Neural cell (in vitro differentiated cells): ENCODE data around the gene ITIH4. TPM values are rescaled to one million over a fixed set of nuclear protein-coding genes. Genes with fewer than 3 reads are reported as not detected.

Source experiments
- H2AFZ ChIP-seq: fragments of 200-600, 300-800 bp; sonication (generic), shearing (Covaris generic); 2 replicates; pipeline ENCODE4 v1.6.0; 2014; ENCODE audit warnings: low read depth, mild to moderate bottlenecking, antibody characterized with exemption, low read length, moderate library complexity
- H3F3A ChIP-seq: fragments of 200-600 bp; shearing (Covaris generic); 2 replicates; pipeline ENCODE4 v1.6.1; 2016; ENCODE audit warnings: mild to moderate bottlenecking, moderate library complexity, mixed read lengths, antibody characterized with exemption, low read length; ENCODE audit not compliant: insufficient read depth, poor library complexity, severe bottlenecking
- H3K27ac ChIP-seq: fragments of 200-600, 300-800 bp; sonication (generic), shearing (Covaris generic); 2 replicates; pipeline ENCODE4 v1.5.1; 2014; ENCODE audit warnings: mild to moderate bottlenecking, low read length, moderate library complexity
- H3K27me3 ChIP-seq: fragments of 300-800, 200-600 bp; sonication (generic), shearing (Covaris generic); 2 replicates; pipeline ENCODE4 v1.6.0; 2014; ENCODE audit warnings: mild to moderate bottlenecking, low read depth, low read length, moderate library complexity; ENCODE audit not compliant: insufficient read depth
- H3K36me3 ChIP-seq: fragments of 300-800, 200-600 bp; sonication (generic), shearing (Covaris generic); 2 replicates; pipeline ENCODE4 v1.5.1; 2014; ENCODE audit warnings: mild to moderate bottlenecking, antibody characterized with exemption, low read length, moderate library complexity; ENCODE audit not compliant: insufficient read depth
- H3K4me2 ChIP-seq: fragments of 300-800, 200-600 bp; sonication (generic), shearing (Covaris generic); 2 replicates; pipeline ENCODE4 v1.6.0; 2014; ENCODE audit warnings: mild to moderate bottlenecking, low read length
- H3K4me3 ChIP-seq: fragments of 300-800, 200-600 bp; sonication (generic), shearing (Covaris generic); 2 replicates; pipeline ENCODE4 v1.5.1; 2014; ENCODE audit warnings: mild to moderate bottlenecking, low read length, moderate library complexity
- H3K79me2 ChIP-seq: fragments of 200-600 bp; shearing (Covaris generic); replicated peaks from 2 replicates; pipeline ENCODE4 v1.6.0; 2014; ENCODE audit warnings: mild to moderate bottlenecking, low read length, moderate library complexity; ENCODE audit not compliant: insufficient read depth
- H3K9ac ChIP-seq: fragments of 300-800, 200-600 bp; sonication (generic), shearing (Covaris generic); 2 replicates; pipeline ENCODE4 v1.6.1; 2016; ENCODE audit warnings: mild to moderate bottlenecking, low read length, mixed read lengths
- H3K9me2 ChIP-seq: fragments of 200-600 bp; shearing (Covaris generic); 2 replicates; pipeline ENCODE4 v1.6.1; 2016; ENCODE audit warnings: mild to moderate bottlenecking, low read length, mixed read lengths; ENCODE audit not compliant: insufficient read depth
- H3K9me3 ChIP-seq: fragments of 200-600, 300-800 bp; sonication (generic), shearing (Covaris generic); 2 replicates; pipeline ENCODE4 v1.6.1; 2016; ENCODE audit warnings: mild to moderate bottlenecking, mixed run types, low read length, moderate library complexity, mixed read lengths
- H4K20me1 ChIP-seq: fragments of 200-600 bp; shearing (Covaris generic); 2 replicates; pipeline ENCODE4 v1.6.1; 2016; ENCODE audit warnings: mild to moderate bottlenecking, mixed run types; ENCODE audit not compliant: insufficient read depth
- EP300 ChIP-seq: fragments of 450-650 bp; conservative IDR thresholded peaks from 2 replicates; pipeline ENCODE4 v1.6.1; 2014; ENCODE audit warnings: antibody characterized with exemption, mild to moderate bottlenecking, moderate library complexity; ENCODE audit not compliant: poor library complexity, severe bottlenecking
- EZH2 ChIP-seq: fragments of 200-600, 300-800 bp; shearing (Covaris generic), sonication (generic); IDR thresholded peaks from 2 replicates; pipeline ENCODE4 v1.6.1; 2014; ENCODE audit warnings: antibody characterized with exemption, low read length, borderline replicate concordance, mild to moderate bottlenecking; ENCODE audit not compliant: insufficient read depth, poor library complexity, severe bottlenecking
- MXI1 ChIP-seq: fragments of 450-650 bp; conservative IDR thresholded peaks from 2 replicates; pipeline ENCODE4 v1.6.1; 2014; ENCODE audit warnings: antibody characterized with exemption, mild to moderate bottlenecking; ENCODE audit not compliant: poor library complexity, severe bottlenecking
- POLR2AphosphoS5 ChIP-seq: IDR thresholded peaks from 2 replicates; pipeline ENCODE4 v1.6.1; 2012
- RAD21 ChIP-seq: fragments of 450-650 bp; conservative IDR thresholded peaks from 2 replicates; pipeline ENCODE4 v1.6.1; 2014; ENCODE audit warnings: antibody characterized with exemption, mild to moderate bottlenecking, moderate library complexity
- REST ChIP-seq: IDR thresholded peaks from 2 replicates; pipeline ENCODE4 v1.6.1; 2012; ENCODE audit warnings: borderline replicate concordance
- TAF1 ChIP-seq: IDR thresholded peaks from 2 replicates; pipeline ENCODE4 v1.6.1; 2012; ENCODE audit warnings: low read depth
- polyA plus RNA-seq: library from polyadenylated mRNA; depleted of rRNA; stranded (reverse); fragments of >200 nt; gene quantifications from 2 replicates; pipeline ENCODE4 v1.2.3, GENCODE V29; 2014
- TF ChIP-seq, protein P1 (sequence below): fragments of 450-650 bp; IDR thresholded peaks from 2 replicates; pipeline ENCODE4 v1.5.1; 2014; ENCODE audit warnings: antibody characterized with exemption, mild to moderate bottlenecking, moderate library complexity; ENCODE audit not compliant: poor library complexity, severe bottlenecking

ITIH4 gene
- polyA plus RNA-seq, 1 donor from 2014 or later = 16.3 TPM

DNA sequence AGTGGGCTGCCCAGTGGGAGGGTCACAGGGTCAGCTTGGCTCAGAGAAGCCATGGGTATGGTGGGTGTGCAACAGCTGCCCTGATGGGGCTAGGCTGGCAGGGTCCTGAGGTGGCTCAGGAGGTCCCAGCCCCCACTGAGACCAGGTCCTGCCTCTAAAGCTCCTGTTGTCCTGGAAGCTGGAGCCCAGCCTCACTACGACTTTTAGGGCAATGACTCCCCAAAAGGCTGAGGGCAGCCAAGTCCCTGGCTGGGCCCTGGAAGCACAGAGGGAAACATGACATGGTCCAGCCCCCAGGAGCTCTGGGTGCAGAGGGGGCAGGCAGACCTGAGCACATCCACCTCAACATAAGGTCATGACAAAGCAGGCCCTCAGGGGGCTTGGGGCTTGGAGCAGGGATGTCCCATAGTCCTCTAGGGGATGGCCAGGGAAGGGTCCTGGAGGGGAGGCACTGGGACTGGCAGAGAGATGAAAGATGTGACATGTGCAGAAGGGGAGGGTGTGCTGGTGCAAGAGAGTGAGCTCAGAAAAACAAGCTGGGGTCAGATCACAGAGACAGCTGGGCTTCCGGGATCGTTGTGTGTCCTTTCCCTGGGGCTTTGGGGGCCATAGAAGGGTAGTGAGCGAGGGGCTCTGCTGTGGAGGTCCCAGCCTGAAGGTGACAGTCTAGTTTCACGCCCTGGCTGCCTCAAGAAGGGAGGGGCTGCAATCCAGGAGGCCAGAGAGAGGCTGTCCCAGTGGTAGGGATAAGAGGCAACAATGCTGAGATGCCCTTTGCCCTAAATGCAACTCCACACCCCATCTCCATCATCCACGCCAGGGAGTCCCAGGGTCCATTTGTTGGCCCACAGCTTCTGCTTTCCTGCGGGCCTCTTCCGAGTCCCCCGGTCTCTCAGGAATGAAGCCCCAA is 36.5 kb downstream of the ITIH4 start:
- Histone ChIP-seq H3K27ac (no peak overlapping the region), H2AFZ (no peak overlapping the region)

GRCh38 chr3:52792961-52793695 is 37.3 kb downstream of the ITIH4 start:
- Histone ChIP-seq H3K27me3 (no peaks in the 10 kb centered on the region), H3K9ac (no peak overlapping the region), H3K79me2 (no peaks in the 10 kb centered on the region), H4K20me1 (no peaks in the 10 kb centered on the region), H3K27ac (no peak overlapping the region), H3K36me3 (no peaks in the 10 kb centered on the region), H3F3A (no peaks in the 10 kb centered on the region), H2AFZ (no peak overlapping the region), H3K9me2 (no peaks in the 10 kb centered on the region), H3K4me2 (no peak overlapping the region), H3K9me3 (no peaks in the 10 kb centered on the region), H3K4me3 (no peak overlapping the region)
- TF ChIP-seq, protein P1, sequence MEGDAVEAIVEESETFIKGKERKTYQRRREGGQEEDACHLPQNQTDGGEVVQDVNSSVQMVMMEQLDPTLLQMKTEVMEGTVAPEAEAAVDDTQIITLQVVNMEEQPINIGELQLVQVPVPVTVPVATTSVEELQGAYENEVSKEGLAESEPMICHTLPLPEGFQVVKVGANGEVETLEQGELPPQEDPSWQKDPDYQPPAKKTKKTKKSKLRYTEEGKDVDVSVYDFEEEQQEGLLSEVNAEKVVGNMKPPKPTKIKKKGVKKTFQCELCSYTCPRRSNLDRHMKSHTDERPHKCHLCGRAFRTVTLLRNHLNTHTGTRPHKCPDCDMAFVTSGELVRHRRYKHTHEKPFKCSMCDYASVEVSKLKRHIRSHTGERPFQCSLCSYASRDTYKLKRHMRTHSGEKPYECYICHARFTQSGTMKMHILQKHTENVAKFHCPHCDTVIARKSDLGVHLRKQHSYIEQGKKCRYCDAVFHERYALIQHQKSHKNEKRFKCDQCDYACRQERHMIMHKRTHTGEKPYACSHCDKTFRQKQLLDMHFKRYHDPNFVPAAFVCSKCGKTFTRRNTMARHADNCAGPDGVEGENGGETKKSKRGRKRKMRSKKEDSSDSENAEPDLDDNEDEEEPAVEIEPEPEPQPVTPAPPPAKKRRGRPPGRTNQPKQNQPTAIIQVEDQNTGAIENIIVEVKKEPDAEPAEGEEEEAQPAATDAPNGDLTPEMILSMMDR = no peak
- TF ChIP-seq POLR2AphosphoS5 (no peak), TAF1 (no peak)

More for the DNA sequence above, 36.5 kb downstream of the ITIH4 start:
- Histone ChIP-seq H3K9me2 (no peaks in the 10 kb centered on the region), H3K9ac (no peak overlapping the region), H3K27me3 (no peaks in the 10 kb centered on the region), H3K9me3 (no peaks in the 10 kb centered on the region), H4K20me1 (no peaks in the 10 kb centered on the region), H3K79me2 (no peaks in the 10 kb centered on the region), H3K4me2 (no peak overlapping the region), H3K4me3 (no peak overlapping the region), H3K36me3 (no peaks in the 10 kb centered on the region), H3F3A (no peaks in the 10 kb centered on the region)
- TF ChIP-seq REST = no peak
- TF ChIP-seq MXI1 = no peak
- TF ChIP-seq RAD21 = no peak
- no peak for TF ChIP-seq EP300
- TF ChIP-seq, protein P1 = no peak
- TF ChIP-seq TAF1 = no peak
- TF ChIP-seq EZH2 = no peak
